Activated naive CD4-positive, alpha-beta T cell (primary cell): Measurements from ENCODE around the gene ATXN10.

ENCODE experiments used
- DNase-seq, 4 experiments: peaks; one replicate each; lab custom pipeline; 2025; lab: John Stamatoyannopoulos, UW

Gene ATXN10

GRCh38 chr22:45891996-45892621, 220.5 kb downstream of the ATXN10 start:
- DNase-seq, result no peak

- no peak for DNase-seq
These were observed 221.2 kb downstream of the ATXN10 start for GRCh38 chr22:45892681-45893461.

- no peak for DNase-seq
These were observed 221.9 kb downstream of the ATXN10 start for GRCh38 chr22:45893516-45893915.
